LHCN-M2 (cell line): ENCODE measurements around the gene NPIPA5. TPM values are rescaled to one million over a fixed set of nuclear protein-coding genes. Genes with fewer than 3 reads are reported as not detected.

Experiments used
- total RNA-seq: library from RNA; depleted of rRNA; stranded (reverse); fragments of >200 nt; gene quantifications from 2 replicates; pipeline ENCODE4 v1.2.3, GENCODE V29; 2014; rRNA removed

The NPIPA5 gene
- total RNA-seq, 1 experiment from 2014 or later, result 3.6 TPM

Other genes with a start within 250 kb of the NPIPA5 start
- 0.23 TPM in 1 of 2 replicates, not detected in the other for gene MPV17L, start 17.5 kb upstream of the NPIPA5 start, total RNA-seq
- gene BMERB1, start 56.3 kb upstream of the NPIPA5 start, total RNA-seq, result 36.1 and 45.1 TPM in 2 replicates